Fibroblast of skin of right biceps (primary cell): ENCODE measurements around the gene SPTBN5.

ENCODE experiments used
- DNase-seq: peaks from one replicate; pipeline ENCODE4 v3.0.0-alpha.2; 2013

The SPTBN5 gene

DNA sequence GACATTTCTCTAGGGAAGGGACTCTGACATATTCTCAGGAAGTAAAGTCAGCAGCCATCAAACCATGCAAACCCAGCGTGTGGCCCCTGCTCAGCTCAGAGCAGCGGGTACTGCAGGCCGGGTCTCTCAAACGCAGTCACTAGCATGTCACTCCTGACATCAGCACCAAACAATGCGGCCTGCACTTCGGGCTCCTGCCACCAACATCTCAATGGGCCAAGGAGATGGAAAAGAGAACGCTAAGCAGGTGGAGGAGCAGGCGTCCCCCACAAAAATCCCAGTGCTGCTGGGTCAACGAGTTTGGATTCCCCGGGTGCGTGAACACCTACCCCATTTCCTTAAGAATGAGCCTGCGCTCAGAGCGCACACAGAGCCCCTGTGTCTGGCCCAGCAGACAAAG is 9.9 kb upstream of the SPTBN5 start:
- DNase-seq = no peak

- no peak for DNase-seq
Observed at GRCh38 chr15:41901431-41901830, 7.6 kb upstream of the SPTBN5 start.

- no peak for DNase-seq
Observed at GRCh38 chr15:41900526-41901380, 6.9 kb upstream of the SPTBN5 start.

- no peak for DNase-seq
Observed at GRCh38 chr15:41899854-41900442, 6.1 kb upstream of the SPTBN5 start.

DNA sequence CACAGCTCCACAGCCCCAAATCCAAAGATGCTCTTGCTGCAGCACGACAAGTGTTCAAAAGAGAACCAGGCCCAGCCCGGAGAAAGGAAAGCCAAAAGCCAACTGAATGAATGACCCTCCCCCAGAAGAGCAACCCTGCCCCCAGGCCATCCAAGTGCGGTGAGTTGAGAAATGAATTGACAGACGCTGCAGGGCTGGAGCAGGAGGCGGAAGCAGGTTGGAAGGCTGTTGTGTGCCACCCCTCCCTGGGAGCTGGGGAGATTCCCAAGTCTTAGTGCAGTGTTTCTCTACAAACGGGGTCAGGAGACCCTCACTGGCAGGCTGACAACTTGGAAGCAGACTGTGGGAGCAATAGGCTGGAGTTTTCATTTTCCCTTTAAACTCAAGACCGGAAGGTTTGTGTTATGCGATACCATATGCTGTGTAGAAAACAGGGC is 3.5 kb upstream of the SPTBN5 start:
- no peak for DNase-seq

GRCh38 chr15:41896566-41896965 is 2.7 kb upstream of the SPTBN5 start:
- no peak for DNase-seq

- no peak for DNase-seq
Observed at GRCh38 chr15:41895957-41896356, 2.1 kb upstream of the SPTBN5 start.

- no peak for DNase-seq
Observed at GRCh38 chr15:41895491-41895890, 1.6 kb upstream of the SPTBN5 start.

DNA sequence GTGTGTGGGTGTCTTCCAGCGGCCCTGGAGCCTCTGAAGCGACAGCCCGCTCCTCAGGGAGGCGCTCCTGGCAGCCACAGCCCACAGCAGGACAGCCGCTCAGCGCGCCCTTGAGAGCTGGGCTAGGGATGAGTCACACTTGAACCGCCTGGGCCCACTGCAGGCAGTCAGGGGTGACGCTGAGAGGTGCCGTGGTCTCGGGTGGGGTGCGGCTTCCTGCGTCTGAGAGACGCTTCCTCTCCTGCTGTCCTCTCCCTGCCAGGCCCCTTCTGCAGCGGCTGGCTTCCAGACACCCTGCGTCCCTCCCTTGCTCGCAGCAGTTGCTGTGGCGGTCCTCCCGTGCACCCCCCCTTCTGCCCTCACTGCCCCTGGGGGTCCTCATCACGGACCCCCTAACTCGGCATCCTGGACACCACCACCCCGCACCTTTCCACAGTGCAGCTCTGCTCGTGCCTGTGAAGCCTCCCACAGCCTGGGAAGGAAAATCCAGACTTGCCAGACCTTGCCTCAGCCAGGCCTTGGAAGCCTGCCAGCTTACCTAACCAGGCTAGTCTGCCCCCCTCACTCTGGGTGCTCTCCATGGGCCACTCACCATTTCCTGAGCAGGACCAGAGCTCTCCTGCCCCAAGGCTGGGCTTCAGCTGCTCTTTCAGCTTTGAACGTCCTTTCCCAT is 1.1 kb upstream of the SPTBN5 start:
- DNase-seq = peak; percentile 83

DNA sequence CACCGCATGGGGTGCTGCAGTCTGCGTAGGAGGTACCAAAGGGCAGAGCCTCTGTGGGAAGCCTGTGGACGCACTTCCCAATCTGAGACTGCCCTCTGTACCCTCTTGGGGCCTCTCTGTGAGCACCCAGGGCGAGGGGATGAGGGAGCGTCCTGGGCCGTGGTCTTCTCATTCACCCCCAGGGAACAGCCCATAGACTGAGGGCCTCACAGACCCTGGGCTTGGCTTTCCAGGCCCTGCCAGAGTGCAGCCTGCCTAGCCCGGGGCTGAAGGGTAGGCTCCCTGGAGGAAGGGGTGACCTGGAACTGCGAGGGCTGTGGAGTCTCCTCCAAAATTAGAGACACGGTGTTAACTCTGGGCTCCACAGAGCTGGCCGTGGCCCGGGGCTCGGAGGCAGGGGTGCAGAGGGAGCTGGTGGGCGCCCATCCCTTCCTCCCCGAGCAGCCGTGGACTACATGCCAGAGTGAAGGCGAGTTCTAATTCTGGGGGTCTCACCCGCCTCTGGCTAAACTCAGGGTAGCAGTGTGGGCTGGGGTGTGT is 468 bp upstream of the SPTBN5 start:
- DNase-seq = no peak

DNA sequence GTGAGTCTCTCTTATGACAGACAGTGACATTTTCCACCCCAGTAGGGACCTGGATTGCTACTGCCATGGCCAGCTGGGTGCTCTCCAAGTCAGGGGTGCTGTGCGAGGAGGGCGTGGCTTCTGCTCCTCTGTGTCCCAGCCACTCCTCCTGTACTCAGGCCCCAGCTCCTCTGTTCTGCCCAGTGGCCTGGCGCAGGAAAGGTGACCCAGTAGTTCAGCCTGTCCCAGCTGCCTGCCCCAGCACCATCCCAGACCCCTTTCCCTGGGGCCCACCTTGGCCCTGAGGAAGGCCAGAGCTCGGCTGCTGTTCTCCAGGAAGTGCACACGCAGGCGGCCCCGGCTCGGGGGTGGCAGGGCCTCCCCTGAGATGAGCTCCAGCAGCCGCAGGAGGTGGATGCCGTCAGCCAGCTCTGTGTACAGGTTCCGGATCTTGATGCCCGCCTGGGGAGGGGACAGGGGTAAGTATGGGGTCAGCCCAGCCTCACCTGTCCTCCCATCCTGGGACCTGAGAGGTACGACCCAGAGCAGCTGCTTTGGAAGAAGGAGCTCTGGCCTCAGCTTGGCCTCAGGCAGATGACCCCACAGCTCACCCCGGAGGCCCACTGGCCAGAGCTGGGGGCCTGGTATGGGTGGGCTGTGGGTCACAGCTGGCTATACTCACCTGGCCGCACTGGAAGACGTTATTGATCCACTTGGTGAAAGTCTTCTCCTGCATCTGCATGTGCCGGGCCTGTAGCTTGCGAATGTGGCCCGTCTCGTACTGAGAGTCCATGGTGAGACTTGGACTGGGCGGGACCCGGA is 1.0 kb downstream of the SPTBN5 start:
- DNase-seq = no peak

- no peak for DNase-seq
Observed at GRCh38 chr15:41891946-41892345, 1.9 kb downstream of the SPTBN5 start.

- DNase-seq = no peak
Observed at GRCh38 chr15:41891226-41891625, 2.6 kb downstream of the SPTBN5 start.

- no peak for DNase-seq
Observed at GRCh38 chr15:41890050-41890690, 3.7 kb downstream of the SPTBN5 start.

GRCh38 chr15:41888662-41889253 is 5.1 kb downstream of the SPTBN5 start:
- no peak for DNase-seq

- no peak for DNase-seq
Observed at GRCh38 chr15:41887893-41888292, 6.0 kb downstream of the SPTBN5 start.

DNA sequence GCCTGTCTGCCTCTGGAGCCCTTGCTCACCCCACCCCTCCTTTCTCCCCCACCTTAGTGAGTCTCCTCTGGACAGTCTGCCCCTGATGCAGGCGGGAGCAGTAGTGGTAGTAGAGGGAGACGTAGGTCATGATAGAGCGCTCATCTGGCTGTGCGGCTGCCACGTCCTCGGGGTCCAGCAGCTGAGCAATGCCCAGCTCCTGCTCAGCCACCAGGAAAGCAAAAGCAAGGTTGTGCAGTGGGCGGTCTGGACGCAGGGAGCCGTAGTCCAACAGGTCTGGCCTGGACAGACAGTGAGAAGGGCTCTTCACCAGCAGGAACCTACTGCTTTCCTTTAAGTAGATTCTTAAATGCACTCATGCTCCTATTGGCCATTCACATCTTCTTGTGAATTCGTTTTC is 6.7 kb downstream of the SPTBN5 start:
- DNase-seq = no peak

DNA sequence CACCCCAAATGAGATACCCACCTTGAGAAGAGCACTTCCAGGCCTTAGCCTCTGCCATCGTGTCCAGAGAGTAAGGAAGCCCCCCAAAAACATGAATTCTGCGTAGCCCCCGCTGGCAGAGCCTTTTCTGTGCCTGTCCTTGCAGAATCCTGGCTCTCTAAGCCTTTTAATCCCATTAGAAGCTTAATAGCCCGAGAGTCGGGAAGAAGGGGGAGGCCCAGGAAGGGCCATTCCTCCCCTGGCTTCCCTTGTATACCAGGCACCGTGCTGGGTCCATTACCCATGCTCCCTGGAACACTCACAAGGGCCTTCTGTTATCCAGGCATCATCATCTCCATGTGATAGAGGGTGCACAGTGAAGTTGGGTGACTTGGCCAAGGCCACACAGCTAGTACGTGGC is 7.1 kb downstream of the SPTBN5 start:
- no peak for DNase-seq

DNA sequence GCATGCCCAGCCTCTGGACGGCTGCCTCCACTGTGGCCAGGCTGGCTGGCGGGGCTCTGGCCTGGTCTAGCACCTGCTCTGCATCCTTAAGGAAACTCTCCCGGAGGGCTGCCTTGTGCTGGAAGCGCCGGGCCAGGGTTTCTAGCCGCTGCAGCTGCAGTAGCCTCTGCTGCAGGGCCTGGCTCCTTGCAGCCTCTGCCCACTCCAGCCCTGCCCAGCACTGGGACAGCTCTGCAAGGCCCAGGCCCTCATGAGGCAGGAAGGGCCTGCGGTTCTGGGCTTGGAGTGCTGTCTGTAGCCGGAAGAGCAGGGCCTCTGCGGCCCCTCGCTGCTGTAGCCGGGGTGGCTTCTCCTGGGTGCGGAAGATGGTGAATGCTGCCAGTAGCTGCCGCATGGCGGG is 8.0 kb downstream of the SPTBN5 start:
- no peak for DNase-seq

- DNase-seq = no peak
Observed at GRCh38 chr15:41885321-41885720, 8.5 kb downstream of the SPTBN5 start.

DNA sequence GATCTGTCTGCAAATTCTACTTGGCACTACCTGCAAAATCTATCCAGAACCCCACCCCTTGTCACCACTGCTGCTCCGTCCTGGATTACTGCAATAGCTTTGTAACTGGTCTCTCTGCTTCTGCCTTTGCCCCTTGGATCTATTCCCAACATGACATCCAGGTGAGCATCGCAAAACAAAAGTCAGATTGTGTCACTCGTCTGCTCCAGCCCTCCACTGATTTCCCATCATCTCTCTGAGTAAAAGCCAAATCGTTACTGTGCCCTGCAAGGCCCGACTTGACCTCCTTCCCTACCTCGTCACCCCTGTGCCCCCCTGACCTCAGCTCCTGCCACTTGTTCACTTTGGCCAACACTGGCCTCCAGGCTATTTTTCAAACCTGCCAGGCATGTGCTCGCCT is 9.4 kb downstream of the SPTBN5 start:
- no peak for DNase-seq

DNA sequence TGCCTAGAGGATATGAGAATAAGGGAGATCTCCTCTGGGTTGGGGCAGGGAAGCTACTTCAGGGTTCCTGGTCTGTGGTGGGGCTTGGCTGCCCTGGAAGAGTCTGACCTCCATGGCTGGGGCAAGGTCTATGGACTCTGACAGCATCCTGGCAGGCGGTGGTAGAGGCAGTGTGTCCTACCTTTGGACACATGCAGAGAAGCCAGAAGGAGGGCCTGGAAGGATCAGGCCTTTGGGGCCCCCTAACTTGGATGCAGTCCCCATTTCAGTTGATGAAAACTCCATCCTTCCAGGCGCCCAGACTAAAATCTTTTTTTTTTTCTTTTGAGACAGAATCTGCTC is 10.4 kb downstream of the SPTBN5 start:
- DNase-seq = no peak
